ENCODE measurements around the gene PCMT1. TPM values are rescaled to one million over a fixed set of nuclear protein-coding genes. Genes with fewer than 3 reads are reported as not detected.

Gene PCMT1
- polyA plus RNA-seq, 2 of the 4 experiments (the other 2 are of a cell fraction): 92.4 to 99.3 TPM

- TF ChIP-seq ATOH8 (CRISPR knock-in tag; IDR thresholded peaks at IDR 0.05; ENCODE audit: low read depth): no peak
- TF ChIP-seq EP300 (IDR thresholded peaks at IDR 0.05): no peak
- no peak for TF ChIP-seq NFE2L2 (conservative IDR thresholded peaks at IDR 0.05; ENCODE audit: low read length)
- TF ChIP-seq KDM1A (IDR thresholded peaks at IDR 0.05; ENCODE audit: low read depth): no peak
Observed at GRCh38 chr6:149823013-149823412, 73.5 kb downstream of the PCMT1 start (continued).

- Histone ChIP-seq H3K9me3 (no peaks in the 10 kb centered on the region), H3K27ac (no peak overlapping the region), H3K4me3 (no peak overlapping the region), H3K4me1 (no peaks in the 10 kb centered on the region), H3K4me2 (no peak overlapping the region)
- ATAC-seq (no peak), FAIRE-seq (no peak), DNase-seq (ENCODE audit: low read depth in 1 of 2, low spot score in 1 of 2) (no peak)
- TF ChIP-seq MAFK (IDR thresholded peaks at IDR 0.05; ENCODE audit: partially characterized antibody) (no peak), CHD2 (IDR thresholded peaks at IDR 0.05; ENCODE audit: low read length, partially characterized antibody) (no peak)
- ChIA-PET POLR2A (no interaction called here), CTCF (interaction anchor here (1.2 to 4.6 kb wide), 3 partner anchors 9 to 55 kb away, joined by 3 to 22 read pairs (median 4); no protein-coding TSS in a partner anchor)
- 78% methylated on average over 4 of the region's 4 CpGs for WGBS (ENCODE audit: missing lambda C conversion rate)
Observed at GRCh38 chr6:149825292-149825691, 75.8 kb downstream of the PCMT1 start.

- DNase-seq (ENCODE audit: low read depth in 1 of 2, low spot score in 1 of 2) (no peak), ATAC-seq (no peak), FAIRE-seq (no peak)
- POLR2A ChIA-PET: no interaction called here
- Histone ChIP-seq H3K4me2 (no peak overlapping the region), H3K4me3 (no peak overlapping the region), H3K4me1 (0 out of 3 replicates have a peak, but pooled peaks cover 8% of the 10 kb centered on the region), H3K9me3 (no peaks in the 10 kb centered on the region), H3K27ac (no peak overlapping the region)
- TF ChIP-seq HMGXB4 (CRISPR knock-in tag; IDR thresholded peaks at IDR 0.05; ENCODE audit: borderline replicate concordance): no peak
- TF ChIP-seq KDM5A (IDR thresholded peaks at IDR 0.05): no peak
- no peak for TF ChIP-seq RNF2 (IDR thresholded peaks at IDR 0.05; ENCODE audit: borderline replicate concordance, low read depth)
- no peak for TF ChIP-seq GATA3 (IDR thresholded peaks at IDR 0.05; ENCODE audit: borderline replicate concordance)
- no peak for TF ChIP-seq ZFP36 (IDR thresholded peaks at IDR 0.05; ENCODE audit: borderline replicate concordance, partially characterized antibody)
- TF ChIP-seq TP53 (CRISPR knock-in tag; IDR thresholded peaks at IDR 0.05): no peak
- TF ChIP-seq USF2 (IDR thresholded peaks at IDR 0.05): no peak
- no peak for TF ChIP-seq EP300 (IDR thresholded peaks at IDR 0.05)
- no peak for TF ChIP-seq PBX3 (IDR thresholded peaks at IDR 0.05)
- TF ChIP-seq CHD2 (IDR thresholded peaks at IDR 0.05; ENCODE audit: low read length, partially characterized antibody): no peak
- TF ChIP-seq RCOR1 (IDR thresholded peaks at IDR 0.05; ENCODE audit: low read depth, low read length): no peak
- CTCF ChIA-PET: interaction anchor here (0.7 to 4.7 kb wide), 6 partner anchors 8 to 94 kb away, joined by 3 to 28 read pairs (median 6); no protein-coding TSS in a partner anchor
- WGBS (ENCODE audit: missing lambda C conversion rate): 95% methylated on average over 7 of the region's 7 CpGs
Observed at GRCh38 chr6:149830731-149831307, 81.3 kb downstream of the PCMT1 start.

- no peak for DNase-seq (ENCODE audit: low read depth in 1 of 2, low spot score in 1 of 2)
- ATAC-seq: no peak
- H3K4me2 ChIP-seq: no peak overlapping the region
- no peak overlapping the region for H3K27ac ChIP-seq
- no peak for FAIRE-seq
- H3K4me1 ChIP-seq: 0 out of 3 replicates have a peak, but pooled peaks cover 8% of the 10 kb centered on the region
- ChIA-PET CTCF (interaction anchor here (1.3 to 4.7 kb wide), 5 partner anchors 8 to 93 kb away, joined by 4 to 28 read pairs (median 6); no protein-coding TSS in a partner anchor), POLR2A (no interaction called here)
- H3K9me3 ChIP-seq: no peaks in the 10 kb centered on the region
- WGBS (ENCODE audit: missing lambda C conversion rate): 76% methylated on average over 6 of the region's 6 CpGs
- H3K4me3 ChIP-seq: no peak overlapping the region
- no peak for TF ChIP-seq EHMT2 (IDR thresholded peaks at IDR 0.05; ENCODE audit: low read depth)
- TF ChIP-seq MAZ (IDR thresholded peaks at IDR 0.05; ENCODE audit: borderline replicate concordance, low read depth, low read length): no peak
- no peak for TF ChIP-seq GATA3 (IDR thresholded peaks at IDR 0.05; ENCODE audit: borderline replicate concordance)
- no peak for TF ChIP-seq RFX5 (IDR thresholded peaks at IDR 0.05)
- no peak for TF ChIP-seq FOSL2 (IDR thresholded peaks at IDR 0.05)
- TF ChIP-seq FOSL2 (CRISPR knock-in tag; IDR thresholded peaks at IDR 0.05): no peak
- no peak for TF ChIP-seq PHF8 (IDR thresholded peaks at IDR 0.05; ENCODE audit: borderline replicate concordance, low read depth)
- no peak for TF ChIP-seq ELK1 (IDR thresholded peaks at IDR 0.05; ENCODE audit: low read depth, low read length)
- TF ChIP-seq ZSCAN20 (CRISPR knock-in tag; IDR thresholded peaks at IDR 0.05): no peak
- TF ChIP-seq RNF2 (IDR thresholded peaks at IDR 0.05; ENCODE audit: borderline replicate concordance, low read depth): no peak
- TF ChIP-seq TP53 (CRISPR knock-in tag; IDR thresholded peaks at IDR 0.05): no peak
- TF ChIP-seq RARB (CRISPR knock-in tag; IDR thresholded peaks at IDR 0.05): no peak
- TF ChIP-seq JUN (IDR thresholded peaks at IDR 0.05): no peak
Observed at GRCh38 chr6:149831308-149831820, 81.8 kb downstream of the PCMT1 start.
